ENCODE results near the gene PRR16.

DNA sequence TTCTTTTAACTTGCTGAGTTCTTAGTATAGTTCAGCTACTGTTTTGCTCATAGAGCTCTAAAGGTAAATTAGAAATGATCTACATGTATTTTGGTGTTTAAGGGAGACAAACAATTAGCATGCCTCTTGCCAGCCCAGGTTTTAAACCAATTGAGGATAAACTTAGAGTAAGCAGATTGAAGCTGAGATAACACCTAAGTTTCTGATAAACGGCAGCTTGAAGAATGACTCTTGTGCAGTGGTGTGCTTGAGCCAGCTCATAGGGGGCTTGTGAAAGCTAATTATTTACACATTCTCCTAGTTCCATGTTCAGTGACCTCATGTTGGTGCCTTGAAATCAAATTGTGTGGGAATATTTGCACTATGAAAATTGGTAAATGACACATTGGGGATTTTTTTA is 193.0 kb downstream of the PRR16 start:
- TF ChIP-seq, protein P1, sequence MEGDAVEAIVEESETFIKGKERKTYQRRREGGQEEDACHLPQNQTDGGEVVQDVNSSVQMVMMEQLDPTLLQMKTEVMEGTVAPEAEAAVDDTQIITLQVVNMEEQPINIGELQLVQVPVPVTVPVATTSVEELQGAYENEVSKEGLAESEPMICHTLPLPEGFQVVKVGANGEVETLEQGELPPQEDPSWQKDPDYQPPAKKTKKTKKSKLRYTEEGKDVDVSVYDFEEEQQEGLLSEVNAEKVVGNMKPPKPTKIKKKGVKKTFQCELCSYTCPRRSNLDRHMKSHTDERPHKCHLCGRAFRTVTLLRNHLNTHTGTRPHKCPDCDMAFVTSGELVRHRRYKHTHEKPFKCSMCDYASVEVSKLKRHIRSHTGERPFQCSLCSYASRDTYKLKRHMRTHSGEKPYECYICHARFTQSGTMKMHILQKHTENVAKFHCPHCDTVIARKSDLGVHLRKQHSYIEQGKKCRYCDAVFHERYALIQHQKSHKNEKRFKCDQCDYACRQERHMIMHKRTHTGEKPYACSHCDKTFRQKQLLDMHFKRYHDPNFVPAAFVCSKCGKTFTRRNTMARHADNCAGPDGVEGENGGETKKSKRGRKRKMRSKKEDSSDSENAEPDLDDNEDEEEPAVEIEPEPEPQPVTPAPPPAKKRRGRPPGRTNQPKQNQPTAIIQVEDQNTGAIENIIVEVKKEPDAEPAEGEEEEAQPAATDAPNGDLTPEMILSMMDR (IDR thresholded peaks at IDR 0.05) = no peak
- no peak for TF ChIP-seq POLR2A (IDR thresholded peaks at IDR 0.05)

All from esophagus squamous epithelium (tissue), 4 donors.